Activated CD4-positive, CD25-positive, alpha-beta regulatory T cell (primary cell): Measurements from ENCODE around the gene EXTL2.
"Not testable (repeated sequence)": the region's sequence is repeated elsewhere in the genome, so short reads cannot be mapped to it uniquely, and the experiment has no call there.

Experiments
- DNase-seq, 4 experiments: peaks; one replicate each; lab custom pipeline; 2025; lab: John Stamatoyannopoulos, UW

The EXTL2 gene

GRCh38 chr1:100902365-100902764 is 7.7 kb upstream of the EXTL2 start:
- DNase-seq: no peak

- peak; percentile 8 to 18 (median 16) for DNase-seq
Observed at GRCh38 chr1:100896481-100896982, 1.9 kb upstream of the EXTL2 start.

GRCh38 chr1:100895540-100896480 is 1.2 kb upstream of the EXTL2 start, which contains the start of gene SLC30A7:
Gene SLC30A7 (plus strand): TSS chr1:100896090. CDS start chr1:100896263, 173 bp downstream.
- peak; percentile 83 to 91 (median 86) for DNase-seq

GRCh38 chr1:100893718-100894117 is 924 bp downstream of the EXTL2 start:
- DNase-seq: no peak

GRCh38 chr1:100892554-100892953 is 2.1 kb downstream of the EXTL2 start:
- no peak for DNase-seq

- DNase-seq: no peak
Observed at GRCh38 chr1:100891380-100891779, 3.3 kb downstream of the EXTL2 start.

GRCh38 chr1:100889869-100890482 is 4.7 kb downstream of the EXTL2 start:
- DNase-seq: not testable (repeated sequence)

GRCh38 chr1:100889007-100889406 is 5.6 kb downstream of the EXTL2 start:
- not testable (repeated sequence) for DNase-seq

GRCh38 chr1:100883963-100884362 is 10.7 kb downstream of the EXTL2 start:
- no peak for DNase-seq

- DNase-seq: no peak
Observed at GRCh38 chr1:100882698-100883097, 11.9 kb downstream of the EXTL2 start.

- no peak for DNase-seq
Observed at GRCh38 chr1:100881687-100882086, 13.0 kb downstream of the EXTL2 start.

GRCh38 chr1:100879422-100879821 is 15.2 kb downstream of the EXTL2 start:
- no peak for DNase-seq

- no peak for DNase-seq
Observed at GRCh38 chr1:100876291-100876690, 18.4 kb downstream of the EXTL2 start.

GRCh38 chr1:100875228-100875627 is 19.4 kb downstream of the EXTL2 start:
- no peak for DNase-seq

GRCh38 chr1:100874433-100874832 is 20.2 kb downstream of the EXTL2 start:
- no peak for DNase-seq

GRCh38 chr1:100869996-100870395 is 24.6 kb downstream of the EXTL2 start:
- no peak for DNase-seq

- no peak for DNase-seq
Observed at GRCh38 chr1:100868364-100868995, 26.2 kb downstream of the EXTL2 start.

GRCh38 chr1:100866901-100867206 is 27.8 kb downstream of the EXTL2 start:
- DNase-seq: no peak

GRCh38 chr1:100866041-100866900 is 28.4 kb downstream of the EXTL2 start:
- no peak for DNase-seq

GRCh38 chr1:100862591-100862990 is 32.1 kb downstream of the EXTL2 start:
- DNase-seq: no peak

- DNase-seq: no peak
Observed at GRCh38 chr1:100861379-100861778, 33.3 kb downstream of the EXTL2 start.
